Activated CD4-positive, alpha-beta T cell treated with anti-CD3 and anti-CD28 coated beads, Interleukin-10, Interleukin-2, amounts not matched to agents 100 ng/mL and 50 ng/mL, durations not matched to agents 16 hours and 8 hours (primary cell): ENCODE results near the gene FLNA.
"Not testable (repeated sequence)": the region's sequence is repeated elsewhere in the genome, so short reads cannot be mapped to it uniquely, and the experiment has no call there.

ENCODE experiments used
- DNase-seq: peaks from one replicate; pipeline ENCODE4 v3.0.0-alpha.2; 2020

Gene FLNA

GRCh38 chrX:154357205-154357604 is 17.2 kb downstream of the FLNA start:
- DNase-seq, result no peak

DNA sequence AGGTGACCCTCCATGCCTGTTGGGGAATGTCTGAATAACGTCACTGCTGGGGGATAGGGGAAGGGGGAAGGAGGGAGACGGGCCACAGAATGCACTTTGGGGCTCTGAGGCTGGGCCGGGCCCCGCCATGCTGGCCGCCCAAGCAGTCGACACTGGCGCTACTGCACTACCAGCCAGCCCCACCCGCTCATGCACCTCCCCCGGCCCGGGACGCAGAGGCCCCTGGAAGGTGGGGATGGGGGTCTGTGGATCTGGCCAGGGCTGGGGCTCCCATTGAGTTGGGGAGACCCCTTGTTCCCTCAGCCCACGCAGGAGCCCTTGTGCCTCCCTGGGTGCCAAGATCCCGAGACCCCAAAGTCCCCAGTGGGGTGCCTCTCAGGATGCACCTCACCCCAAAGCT is 17.8 kb downstream of the FLNA start:
- DNase-seq, result no peak

GRCh38 chrX:154355776-154356140 is 18.7 kb downstream of the FLNA start:
- DNase-seq, result no peak

DNA sequence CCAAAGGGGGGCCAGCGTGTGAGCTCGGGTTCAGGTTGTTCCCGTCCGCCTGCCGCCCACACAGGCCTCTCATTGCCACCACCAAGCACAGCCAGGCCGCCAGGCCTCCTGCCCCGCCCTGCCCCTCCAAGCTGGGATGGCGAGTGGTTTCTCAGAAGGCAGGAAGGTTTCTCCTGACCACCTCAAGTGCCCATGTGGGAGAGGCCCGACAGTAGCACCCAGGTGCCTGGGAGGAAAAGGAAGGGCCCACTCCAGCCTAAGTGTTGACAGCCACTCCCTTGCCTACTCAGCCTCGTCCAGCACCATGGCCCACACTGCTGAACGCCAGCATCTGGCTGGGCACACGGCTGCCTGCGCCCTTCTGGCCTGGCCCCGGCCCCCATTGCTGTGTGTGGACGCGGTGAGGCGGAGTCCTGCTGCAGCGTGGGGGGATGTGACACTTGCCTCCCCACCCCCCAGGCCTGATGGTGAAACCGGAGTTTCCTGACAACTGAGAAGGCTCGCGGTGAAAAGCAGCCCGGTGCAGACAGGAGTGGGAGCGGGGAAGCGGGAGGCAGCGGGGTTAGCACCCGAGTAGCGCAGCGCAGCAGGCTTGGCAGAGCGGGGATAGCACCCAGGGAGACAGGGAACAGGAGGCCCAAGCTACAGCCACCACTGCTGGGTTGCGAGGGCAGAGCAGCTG is 19.2 kb downstream of the FLNA start:
- no peak for DNase-seq

- DNase-seq, result no peak
Measured at GRCh38 chrX:154354516-154354915, 19.9 kb downstream of the FLNA start.

GRCh38 chrX:154354013-154354412 is 20.4 kb downstream of the FLNA start:
- DNase-seq, result no peak

GRCh38 chrX:154353172-154353843 is 21.1 kb downstream of the FLNA start:
- DNase-seq, result no peak

GRCh38 chrX:154352466-154352865 is 22.0 kb downstream of the FLNA start:
- DNase-seq, result no peak

DNA sequence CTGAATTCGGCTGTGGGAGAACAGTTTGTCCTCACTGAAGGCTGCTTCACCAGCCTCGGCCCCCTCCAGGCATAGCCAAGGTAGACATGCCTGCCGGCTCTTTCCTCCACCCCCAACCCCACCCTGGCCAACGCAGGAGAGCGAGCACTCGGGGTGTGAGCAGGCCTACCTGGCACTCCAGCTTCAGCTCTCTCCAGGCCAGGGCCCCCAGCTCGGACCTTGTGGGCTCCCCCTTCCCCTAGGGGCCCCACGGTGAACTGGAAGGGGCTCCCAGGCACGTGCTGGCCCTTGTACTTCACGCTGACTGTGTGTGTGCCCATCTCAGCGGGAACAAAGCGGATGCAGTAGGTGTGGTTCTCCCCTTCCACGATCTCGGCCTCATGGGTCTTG is 22.4 kb downstream of the FLNA start:
- no peak for DNase-seq

DNA sequence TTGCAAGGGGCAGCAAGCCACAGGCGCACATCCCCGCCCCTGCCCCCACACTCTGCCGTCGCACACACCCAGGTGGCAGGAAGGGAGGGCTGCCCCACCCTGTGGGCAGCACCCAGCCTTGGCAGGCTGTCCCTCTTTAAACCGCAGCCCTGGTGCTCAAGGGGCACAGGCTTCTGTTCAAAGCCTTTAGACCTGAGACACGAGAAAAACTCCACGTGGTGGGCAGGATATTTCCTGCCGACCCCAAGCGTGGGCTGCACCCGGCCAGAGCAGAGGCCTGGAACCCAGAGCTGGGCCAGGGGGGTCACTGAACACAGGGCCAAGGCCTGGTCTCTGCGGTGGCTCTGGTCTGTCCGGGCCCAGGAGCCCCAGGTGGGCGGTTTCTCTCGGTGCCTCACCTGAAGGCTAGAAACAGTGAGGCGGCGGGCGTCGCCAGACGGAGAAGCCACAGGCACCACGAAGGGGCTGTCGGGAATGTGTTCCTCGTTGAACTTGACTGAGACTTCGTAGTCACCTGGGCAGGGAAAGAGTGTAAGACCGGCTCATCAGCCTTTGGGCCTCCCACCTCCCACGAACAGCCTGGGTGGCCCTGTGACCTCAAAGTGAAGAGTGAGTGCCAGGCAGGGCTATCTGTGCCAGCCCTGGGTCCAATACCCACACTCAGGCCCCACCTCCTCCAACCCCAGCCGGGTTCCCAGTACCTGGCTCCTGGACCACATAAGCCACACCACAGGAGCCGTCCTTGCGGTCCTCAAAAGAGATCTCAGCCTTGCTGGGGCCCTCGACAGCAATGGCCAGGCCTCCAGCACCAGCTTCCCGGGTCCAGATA is 23.0 kb downstream of the FLNA start:
- DNase-seq, result no peak

DNA sequence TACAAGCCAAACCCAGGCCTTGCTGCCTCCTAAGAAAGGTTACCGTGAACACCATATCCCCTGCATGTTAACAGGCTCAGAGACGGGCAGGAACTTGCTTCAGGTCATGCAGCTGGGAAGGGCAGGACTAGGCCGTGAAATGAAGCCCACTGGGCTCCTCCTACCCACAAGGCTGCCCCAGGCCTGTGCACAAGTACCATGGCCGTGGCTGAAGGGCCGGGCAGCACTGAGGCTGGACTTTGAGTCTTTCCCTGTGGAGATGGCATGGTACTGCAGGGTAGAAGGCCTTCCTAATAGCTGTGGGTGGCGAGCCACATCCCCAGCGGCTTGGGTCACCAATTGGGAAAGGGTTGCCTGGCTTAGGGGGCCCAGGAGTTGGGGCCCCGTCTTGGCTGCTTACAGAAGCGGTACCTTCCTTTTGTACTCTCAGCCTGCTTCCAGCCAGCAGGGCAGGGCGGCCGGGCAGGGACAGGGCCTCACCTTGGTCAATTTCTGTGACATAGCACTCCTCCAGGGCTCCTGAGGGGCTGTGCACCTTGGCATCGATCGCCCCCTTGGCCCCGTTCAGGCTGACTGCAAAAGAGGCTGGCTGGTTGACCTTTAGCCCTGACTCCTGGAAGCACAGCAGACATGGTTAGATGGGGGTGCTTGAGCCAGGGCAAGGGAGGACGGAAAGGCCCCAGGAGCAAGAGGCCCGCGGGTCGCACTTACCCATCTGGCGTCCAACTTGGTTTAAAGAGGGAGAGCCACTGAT is 23.8 kb downstream of the FLNA start:
- DNase-seq, result no peak

- DNase-seq, result no peak
Measured at GRCh38 chrX:154349979-154350378, 24.5 kb downstream of the FLNA start.

GRCh38 chrX:154349359-154349935 is 25.0 kb downstream of the FLNA start:
- DNase-seq, result no peak

- DNase-seq, result no peak
Measured at GRCh38 chrX:154348646-154349358, 25.6 kb downstream of the FLNA start.

GRCh38 chrX:154348114-154348531 is 26.3 kb downstream of the FLNA start:
- no peak for DNase-seq

- DNase-seq, result not testable (repeated sequence)
Measured at GRCh38 chrX:154343620-154344019, 30.8 kb downstream of the FLNA start.

DNA sequence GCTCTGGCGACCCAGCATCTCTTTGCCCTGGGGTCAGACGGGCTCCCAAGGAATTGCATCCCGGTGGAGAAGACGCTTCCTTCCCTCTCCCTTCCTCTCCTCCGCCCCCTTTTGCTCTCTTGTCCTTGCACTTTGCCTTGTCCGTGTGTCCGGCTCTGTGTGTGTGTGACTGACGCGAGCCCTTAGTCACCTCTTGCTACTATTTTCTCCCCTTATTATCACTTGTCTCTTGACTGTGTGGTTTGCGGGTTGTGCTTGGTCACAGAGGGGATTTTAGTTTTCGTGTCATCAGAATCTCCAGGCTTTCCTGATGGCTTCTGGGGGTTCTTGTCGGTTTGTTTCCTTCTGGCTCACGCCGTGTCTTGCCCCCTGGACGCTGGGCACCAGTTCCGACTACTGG is 31.4 kb downstream of the FLNA start:
- DNase-seq, result not testable (repeated sequence)

- DNase-seq, result not testable (repeated sequence)
Measured at GRCh38 chrX:154341399-154342298, 32.8 kb downstream of the FLNA start.

DNA sequence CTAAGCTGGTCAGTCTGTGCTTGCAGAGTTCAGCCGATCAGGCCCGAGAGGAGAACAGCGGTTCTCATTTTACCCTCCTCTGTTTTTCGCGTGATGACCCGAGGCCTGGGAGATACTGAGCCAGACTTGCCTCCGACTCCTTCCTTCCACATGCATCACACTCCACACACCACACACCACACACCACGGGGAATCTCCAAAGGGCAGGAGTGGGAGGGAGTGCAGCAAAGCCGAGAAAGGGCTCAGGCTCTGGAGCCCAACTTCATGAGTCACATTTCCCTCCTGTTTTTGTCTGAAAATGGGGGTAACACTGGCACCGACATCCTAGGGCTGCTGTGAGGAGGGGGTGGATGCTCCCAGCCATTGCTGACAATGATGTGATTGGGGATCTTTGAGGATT is 39.9 kb downstream of the FLNA start:
- no peak for DNase-seq

DNA sequence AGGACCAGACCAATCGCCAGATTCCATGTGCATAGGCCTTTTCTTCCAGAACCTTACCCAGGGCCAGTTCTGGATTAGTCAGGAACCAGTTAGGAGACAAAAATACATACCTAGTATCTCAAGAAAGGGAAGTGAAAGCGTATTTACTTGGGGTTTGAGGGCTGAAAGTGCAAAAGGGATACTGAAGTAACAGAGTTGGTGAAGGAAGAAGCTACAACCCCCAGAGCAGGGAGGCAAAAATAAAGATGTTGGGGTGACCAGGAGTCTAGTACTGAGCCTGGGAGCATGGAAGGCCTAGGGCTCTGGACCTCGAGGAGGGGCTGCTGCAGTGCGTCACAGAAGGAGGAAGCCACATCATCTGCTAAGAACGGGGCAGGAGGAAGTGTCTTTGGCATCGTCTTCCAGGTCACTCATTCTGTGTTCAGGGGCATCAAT is 40.6 kb downstream of the FLNA start:
- no peak for DNase-seq

- DNase-seq, result no peak
Measured at GRCh38 chrX:154333116-154333515, 41.3 kb downstream of the FLNA start.
